Upper lobe of right lung (tissue), 1 donor: ENCODE measurements around the gene XYLT1. TPM values are rescaled to one million over a fixed set of nuclear protein-coding genes. Genes with fewer than 3 reads are reported as not detected.

Experiments
- ATAC-seq: fragments of 200-7000 bp; cut with Tn5 transposase; one replicate; pipeline ENCODE4 v1.9.1; 2020; ENCODE audit warnings: mild to moderate bottlenecking, moderate library complexity
- DNase-seq: peaks from one replicate; pipeline ENCODE4 v3.0.0-alpha.2; 2020
- H3K27ac ChIP-seq: fragments of 200-600 bp; one replicate; pipeline ENCODE4 v1.8.0; 2022
- H3K27me3 ChIP-seq: fragments of 200-600 bp; one replicate; pipeline ENCODE4 v1.8.0; 2022; ENCODE audit warnings: mild to moderate bottlenecking
- H3K36me3 ChIP-seq: fragments of 200-600 bp; one replicate; pipeline ENCODE4 v1.8.0; 2022
- H3K4me1 ChIP-seq: fragments of 200-600 bp; one replicate; pipeline ENCODE4 v1.8.0; 2022
- H3K4me3 ChIP-seq: fragments of 200-600 bp; one replicate; pipeline ENCODE4 v1.8.0; 2022; ENCODE audit warnings: mild to moderate bottlenecking
- H3K9me3 ChIP-seq: fragments of 200-600 bp; one replicate; pipeline ENCODE4 v1.8.0; 2022
- CTCF ChIP-seq: fragments of 200-600 bp; IDR thresholded peaks from one replicate; pipeline ENCODE4 v1.8.0; 2022; ENCODE audit warnings: antibody characterized with exemption
- intact Hi-C: fragments of 100-400 bp; cut with DNase I; formaldehyde crosslinking; loops from one replicate; pipeline ENCODE4 v1.11.0; 2022
- total RNA-seq: library from RNA; stranded (reverse); fragmentation: NEBNext Ultra II Directional; extraction: Animal tissue kit (Norgen Biotek cat#: 25700); gene quantifications from one replicate; pipeline ENCODE4 v1.2.1, GENCODE V29; 2021
- donor health status: DM: no; HTN: yes; CAD: no; lungs with severe emphysema.

The XYLT1 gene
- total RNA-seq, 1 donor from 2014 or later, result 12.1 TPM

DNA sequence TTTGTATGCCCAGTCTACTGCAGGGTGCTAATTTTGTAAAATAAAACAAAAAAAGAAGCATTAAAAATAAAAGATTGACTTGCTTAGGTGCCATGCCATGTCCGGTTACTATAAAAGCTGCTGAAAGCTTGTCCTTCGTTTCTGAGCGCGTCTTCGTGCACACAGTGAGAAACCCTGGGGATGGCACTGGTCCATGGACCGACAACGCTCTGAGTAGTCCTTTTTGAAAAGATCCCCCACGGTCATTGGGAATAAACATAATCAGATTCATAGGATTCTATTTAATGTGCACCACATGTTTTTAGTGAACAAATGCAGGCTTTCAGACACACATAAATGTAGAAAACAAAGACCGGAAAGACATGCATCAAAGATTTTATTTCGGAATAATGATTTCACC is 146.3 kb downstream of the XYLT1 start:
- Histone ChIP-seq H3K4me1 (peaks cover 4% of the 10 kb centered on the region), H3K27ac (no peak overlapping the region), H3K36me3 (no peaks in the 10 kb centered on the region), H3K27me3 (no peaks in the 10 kb centered on the region), H3K4me3 (no peak overlapping the region), H3K9me3 (no peaks in the 10 kb centered on the region)
- intact Hi-C loops, result no loop called here
- TF ChIP-seq CTCF, result no peak
- ATAC-seq, result no peak
- no peak for DNase-seq

DNA sequence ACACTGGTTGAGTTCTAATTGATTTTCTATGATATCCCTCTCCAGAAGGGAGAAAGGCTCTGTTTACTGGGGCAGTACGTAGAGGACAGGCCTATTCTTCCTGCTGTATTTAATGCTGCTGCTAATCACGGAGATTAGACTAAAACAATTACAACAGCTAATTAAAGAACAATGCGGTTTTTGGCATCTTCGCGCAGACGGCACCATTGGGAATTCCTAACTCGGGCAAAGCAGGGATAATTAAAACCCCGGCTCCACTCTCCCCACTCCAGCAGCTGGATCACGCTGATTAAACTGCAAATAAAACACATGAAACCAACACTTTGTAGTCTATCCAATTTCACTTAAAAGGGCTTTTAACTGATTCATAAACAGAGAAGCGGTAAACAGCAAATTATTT is 147.6 kb downstream of the XYLT1 start:
- no peaks in the 10 kb centered on the region for H3K36me3 ChIP-seq
- no peak for TF ChIP-seq CTCF
- no peaks in the 10 kb centered on the region for H3K9me3 ChIP-seq
- H3K4me1 ChIP-seq, result no peaks in the 10 kb centered on the region
- ATAC-seq, result no peak
- no peak overlapping the region for H3K27ac ChIP-seq
- intact Hi-C loops, result no loop called here
- no peak for DNase-seq
- no peak overlapping the region for H3K4me3 ChIP-seq
- no peaks in the 10 kb centered on the region for H3K27me3 ChIP-seq

DNA sequence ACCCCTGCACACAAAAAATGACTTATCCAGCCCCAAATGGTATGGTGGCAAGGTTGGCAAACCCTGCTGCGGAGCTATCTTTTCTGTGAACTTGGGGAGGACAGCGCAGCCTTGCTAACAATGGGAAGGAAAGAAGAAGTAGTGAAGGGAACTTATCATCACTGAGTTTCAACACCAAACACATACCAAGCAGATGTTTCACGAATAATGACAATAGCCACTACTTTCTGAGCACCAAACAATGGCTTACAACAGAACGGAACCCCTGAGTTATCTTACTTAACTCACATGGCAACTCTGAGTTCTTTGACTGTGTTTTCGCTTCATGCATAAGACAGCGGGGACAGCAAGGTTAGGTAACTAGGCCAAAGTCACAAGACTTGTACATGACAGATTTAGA is 148.9 kb downstream of the XYLT1 start:
- Histone ChIP-seq H3K9me3 (no peaks in the 10 kb centered on the region), H3K27me3 (no peaks in the 10 kb centered on the region), H3K36me3 (no peaks in the 10 kb centered on the region), H3K27ac (no peak overlapping the region), H3K4me1 (no peaks in the 10 kb centered on the region), H3K4me3 (no peak overlapping the region)
- peak; percentile 74 for ATAC-seq
- intact Hi-C loops, result no loop called here
- DNase-seq, result no peak
- TF ChIP-seq CTCF, result no peak

- Histone ChIP-seq H3K4me1 (no peaks in the 10 kb centered on the region), H3K27me3 (no peaks in the 10 kb centered on the region), H3K36me3 (no peaks in the 10 kb centered on the region), H3K4me3 (no peak overlapping the region), H3K27ac (no peak overlapping the region), H3K9me3 (no peaks in the 10 kb centered on the region)
- ATAC-seq, result no peak
- intact Hi-C loops, result no loop called here
- TF ChIP-seq CTCF, result no peak
- DNase-seq, result no peak
Observed at GRCh38 chr16:17320009-17320408, 150.8 kb downstream of the XYLT1 start.

DNA sequence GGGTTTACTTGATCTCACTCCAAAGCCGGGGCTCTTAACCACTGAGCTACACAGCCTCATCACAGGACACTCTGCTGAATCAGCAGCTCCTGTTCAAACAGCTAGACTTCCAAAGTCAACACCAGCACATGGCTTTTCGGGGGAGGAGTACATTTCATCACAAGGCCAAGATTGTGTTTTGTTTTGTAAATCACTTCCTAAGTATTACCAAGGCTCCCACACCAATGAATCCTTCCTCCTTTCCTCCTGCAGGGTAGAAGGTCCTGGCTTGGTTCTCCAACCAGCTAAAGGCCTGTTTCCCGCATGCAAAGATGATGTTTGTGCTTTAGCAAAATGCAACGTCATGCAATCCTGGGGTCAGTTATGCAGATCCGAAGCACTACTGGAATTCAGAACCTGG is 152.5 kb downstream of the XYLT1 start:
- no peaks in the 10 kb centered on the region for H3K36me3 ChIP-seq
- H3K9me3 ChIP-seq, result no peaks in the 10 kb centered on the region
- intact Hi-C loops, result no loop called here
- DNase-seq, result no peak
- H3K4me3 ChIP-seq, result no peak overlapping the region
- H3K27me3 ChIP-seq, result no peaks in the 10 kb centered on the region
- no peak overlapping the region for H3K27ac ChIP-seq
- TF ChIP-seq CTCF, result no peak
- ATAC-seq, result peak; percentile 76
- no peaks in the 10 kb centered on the region for H3K4me1 ChIP-seq

DNA sequence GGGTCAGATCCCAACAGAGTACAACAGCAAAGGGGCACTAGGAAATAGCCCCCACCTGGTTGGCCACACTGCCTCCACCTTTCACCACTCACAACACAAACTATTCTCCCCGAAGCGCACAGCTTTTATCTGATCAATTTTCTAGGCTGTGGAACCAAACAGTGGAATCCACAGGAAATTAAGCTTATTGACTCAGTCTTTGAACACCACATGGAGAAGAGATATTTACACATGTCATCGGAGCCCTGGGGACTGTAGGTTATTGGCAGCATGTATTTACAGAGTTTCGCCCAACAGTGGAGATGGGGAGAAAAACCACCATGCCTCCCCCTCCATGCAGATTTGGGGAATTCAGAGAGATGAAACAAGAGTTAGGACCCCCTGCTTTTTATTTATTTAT is 154.8 kb downstream of the XYLT1 start:
- Histone ChIP-seq H3K36me3 (no peaks in the 10 kb centered on the region), H3K27me3 (no peaks in the 10 kb centered on the region), H3K4me1 (peaks cover 6% of the 10 kb centered on the region), H3K4me3 (no peak overlapping the region), H3K27ac (no peak overlapping the region), H3K9me3 (no peaks in the 10 kb centered on the region)
- no peak for DNase-seq
- no peak for TF ChIP-seq CTCF
- no peak for ATAC-seq
- intact Hi-C loops, result no loop called here
